Gastrocnemius medialis (tissue), 4 donors: ENCODE results near the gene ZNF592. TPM values are rescaled to one million over a fixed set of nuclear protein-coding genes. Genes with fewer than 3 reads are reported as not detected.

Experiments
- ATAC-seq, 2 donors: fragments of 150-250 bp; one replicate each; pipeline ENCODE4 v1.9.1; 2016
- DNase-seq, 2 donors: peaks; one replicate each; pipeline ENCODE4 v3.0.0-alpha.2; 2019
- H3K27ac ChIP-seq, 4 donors: fragments of 200-600 bp; sonication (generic); 1 replicate in 1 of 4; 2 replicates in 3 of 4; pipeline ENCODE4 v1.5.1; 2016 to 2018; ENCODE audit warnings: mild to moderate bottlenecking in 2 of 4, moderate library complexity in 1 of 4
- H3K27me3 ChIP-seq, 3 donors: fragments of 200-600 bp; sonication (generic) in 2 of 3; 1 replicate in 1 of 3; 2 replicates in 2 of 3; pipeline versions ENCODE4 v1.5.1 to v1.6.0; 2016 to 2019; ENCODE audit warnings: mild to moderate bottlenecking in 1 of 3, moderate library complexity in 1 of 3
- H3K36me3 ChIP-seq, 2 donors: fragments of 200-600 bp; sonication (generic) in 1 of 2; one replicate each; pipeline ENCODE4 v1.5.1; 2017 to 2018
- H3K4me1 ChIP-seq, 2 donors: fragments of 200-600 bp; sonication (generic) in 1 of 2; one replicate each; pipeline ENCODE4 v1.5.1; 2016 to 2017; ENCODE audit warnings: mild to moderate bottlenecking in 2 of 2
- H3K4me3 ChIP-seq, 4 donors: fragments of 200-600 bp; sonication (generic) in 3 of 4; 1 replicate in 1 of 4; 2 replicates in 3 of 4; pipeline ENCODE4 v1.5.1; 2016 to 2019; ENCODE audit warnings: mild to moderate bottlenecking in 2 of 4
- H3K9me3 ChIP-seq, 3 donors: fragments of 200-600 bp; sonication (generic) in 2 of 3; 1 replicate in 1 of 3; 2 replicates in 2 of 3; pipeline ENCODE4 v1.5.1; 2016 to 2019
- POLR2A ChIP-seq, 2 donors: fragments of 450-650 bp; IDR thresholded peaks; one replicate each; pipeline ENCODE4 v1.6.1; 2017; ENCODE audit warnings: antibody characterized with exemption in 2 of 2, mild to moderate bottlenecking in 2 of 2, moderate library complexity in 2 of 2
- in situ Hi-C, 4 donors: fragments of 200-750 bp; cut with MboI; loops; one replicate each; pipeline versions ENCODE4 v1.15.0 to v1.8.0; 2017; ENCODE audit warnings: low sequenced_read_pairs in 4 of 4
- intact Hi-C: fragments of 100-400 bp; cut with DNase I; formaldehyde crosslinking; loops from one replicate; pipeline ENCODE4 v1.15.1; 2023; ENCODE audit warnings: low total_unique reads
- total RNA-seq, 4 donors: library from RNA; depleted of rRNA; stranded (reverse); fragments of >200 nt; gene quantifications; one replicate each; pipeline versions ENCODE4 v1.1.0 to v1.2.3, GENCODE V29; 2016
- TF ChIP-seq, protein P1 (sequence below), 5 experiments: fragments of 450-650 bp in 3 of 5; fragments of 200-600 bp in 2 of 5; sonication (generic) in 2 of 5; IDR thresholded peaks in 4 of 5; conservative IDR thresholded peaks in 1 of 5; 1 replicate in 4 of 5; 2 replicates in 1 of 5; pipeline ENCODE4 v1.5.1; 2016 to 2019; ENCODE audit warnings: antibody characterized with exemption in 5 of 5, mild to moderate bottlenecking in 3 of 5, moderate library complexity in 3 of 5

The ZNF592 gene
- total RNA-seq, 4 donors from 2014 or later, result 30.0 to 49.2 (median 33.8) TPM

DNA sequence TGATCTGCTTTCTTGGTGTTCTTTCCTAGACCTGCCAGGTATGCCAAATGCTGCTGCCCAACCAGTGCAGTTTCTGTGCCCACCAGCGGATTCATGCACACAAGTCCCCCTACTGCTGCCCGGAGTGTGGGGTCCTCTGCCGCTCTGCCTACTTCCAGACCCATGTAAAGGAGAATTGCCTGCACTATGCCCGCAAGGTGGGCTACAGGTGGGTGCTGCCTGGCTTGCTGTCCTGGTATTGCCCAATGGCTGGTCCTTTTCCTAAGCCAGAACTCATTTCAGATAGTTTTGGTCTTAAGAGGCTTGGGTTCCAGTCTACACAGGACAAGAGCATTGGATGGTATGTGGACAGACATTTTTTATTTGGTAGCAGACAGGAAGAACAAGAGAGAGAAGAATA lies 42.3 kb downstream of the ZNF592 start:
- Histone ChIP-seq H3K9me3 (no peaks in the 10 kb centered on the region), H3K27ac (peak overlapping the region; percentile 77 to 95 (median 82)), H3K4me1 (peaks cover 42 to 44% of the 10 kb centered on the region in 2 donors), H3K27me3 (no peaks in the 10 kb centered on the region), H3K4me3 (no peak overlapping the region), H3K36me3 (peaks cover 0 to 18% of the 10 kb centered on the region in 2 donors)
- TF ChIP-seq, protein P1, sequence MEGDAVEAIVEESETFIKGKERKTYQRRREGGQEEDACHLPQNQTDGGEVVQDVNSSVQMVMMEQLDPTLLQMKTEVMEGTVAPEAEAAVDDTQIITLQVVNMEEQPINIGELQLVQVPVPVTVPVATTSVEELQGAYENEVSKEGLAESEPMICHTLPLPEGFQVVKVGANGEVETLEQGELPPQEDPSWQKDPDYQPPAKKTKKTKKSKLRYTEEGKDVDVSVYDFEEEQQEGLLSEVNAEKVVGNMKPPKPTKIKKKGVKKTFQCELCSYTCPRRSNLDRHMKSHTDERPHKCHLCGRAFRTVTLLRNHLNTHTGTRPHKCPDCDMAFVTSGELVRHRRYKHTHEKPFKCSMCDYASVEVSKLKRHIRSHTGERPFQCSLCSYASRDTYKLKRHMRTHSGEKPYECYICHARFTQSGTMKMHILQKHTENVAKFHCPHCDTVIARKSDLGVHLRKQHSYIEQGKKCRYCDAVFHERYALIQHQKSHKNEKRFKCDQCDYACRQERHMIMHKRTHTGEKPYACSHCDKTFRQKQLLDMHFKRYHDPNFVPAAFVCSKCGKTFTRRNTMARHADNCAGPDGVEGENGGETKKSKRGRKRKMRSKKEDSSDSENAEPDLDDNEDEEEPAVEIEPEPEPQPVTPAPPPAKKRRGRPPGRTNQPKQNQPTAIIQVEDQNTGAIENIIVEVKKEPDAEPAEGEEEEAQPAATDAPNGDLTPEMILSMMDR (IDR thresholded peaks at IDR 0.05 in 4 of 5, conservative IDR thresholded peaks at IDR 0.05 in 1 of 5), result no peak
- no peak for TF ChIP-seq POLR2A (IDR thresholded peaks at IDR 0.05)
- intact Hi-C loops, result no loop called here
- in situ Hi-C loops, result no loop called here
- DNase-seq (no peak), ATAC-seq (no peak)

DNA sequence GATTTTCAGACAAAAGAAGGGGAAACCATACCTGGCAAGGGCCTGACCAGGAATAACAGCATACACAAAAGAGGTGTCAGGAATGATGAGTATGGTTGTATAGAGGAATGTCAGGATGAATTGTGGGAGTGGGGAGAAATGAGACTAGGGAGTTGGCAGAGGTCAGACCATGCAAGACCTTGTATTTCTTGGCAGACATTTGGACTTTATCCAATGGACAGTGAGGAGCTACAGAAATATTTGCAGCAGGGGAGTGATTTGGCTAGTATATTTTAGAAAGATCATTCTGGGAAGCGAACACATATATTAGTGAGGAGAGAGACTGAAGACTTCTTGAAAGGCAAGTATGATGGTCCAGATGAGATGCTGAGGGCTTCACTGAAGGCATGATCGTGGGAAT lies 43.4 kb downstream of the ZNF592 start:
- in situ Hi-C loops, result no loop called here
- H3K4me1 ChIP-seq, result peaks cover 33 to 36% of the 10 kb centered on the region in 2 donors
- no peak for ATAC-seq
- peaks cover 0 to 18% of the 10 kb centered on the region in 2 donors for H3K36me3 ChIP-seq
- no peaks in the 10 kb centered on the region for H3K9me3 ChIP-seq
- intact Hi-C loops, result no loop called here
- H3K27me3 ChIP-seq, result no peaks in the 10 kb centered on the region
- no peak for DNase-seq
- H3K27ac ChIP-seq, result peak overlapping the region in 2 of 4 donors; percentile 15 to 20
- no peak for TF ChIP-seq POLR2A (IDR thresholded peaks at IDR 0.05)
- TF ChIP-seq, protein P1 (IDR thresholded peaks at IDR 0.05 in 4 of 5, conservative IDR thresholded peaks at IDR 0.05 in 1 of 5), result no peak
- no peak overlapping the region for H3K4me3 ChIP-seq

GRCh38 chr15:84793431-84794161 lies 45.2 kb downstream of the ZNF592 start:
- TF ChIP-seq, protein P1 (IDR thresholded peaks at IDR 0.05 in 4 of 5, conservative IDR thresholded peaks at IDR 0.05 in 1 of 5), result no peak
- peaks cover 0 to 32% of the 10 kb centered on the region in 2 donors for H3K36me3 ChIP-seq
- no peak for ATAC-seq

GRCh38 chr15:84794162-84794547 lies 45.8 kb downstream of the ZNF592 start:
- TF ChIP-seq POLR2A (IDR thresholded peaks at IDR 0.05), result no peak
- TF ChIP-seq, protein P1 (IDR thresholded peaks at IDR 0.05 in 4 of 5, conservative IDR thresholded peaks at IDR 0.05 in 1 of 5), result no peak
- no peak overlapping the region for H3K4me3 ChIP-seq
- ATAC-seq, result no peak
- H3K4me1 ChIP-seq, result peaks cover 10 to 12% of the 10 kb centered on the region in 2 donors
- no peaks in the 10 kb centered on the region for H3K9me3 ChIP-seq
- H3K27me3 ChIP-seq, result no peaks in the 10 kb centered on the region
- in situ Hi-C loops, result no loop called here
- no peak for DNase-seq
- no peak overlapping the region for H3K27ac ChIP-seq
- intact Hi-C loops, result no loop called here
- H3K36me3 ChIP-seq, result peaks cover 0 to 37% of the 10 kb centered on the region in 2 donors

More at GRCh38 chr15:84793431-84794161, 45.2 kb downstream of the ZNF592 start:
- in situ Hi-C loops, result no loop called here
- Histone ChIP-seq H3K27ac (peak overlapping the region in 2 of 4 donors; percentile 25 to 38), H3K4me3 (no peak overlapping the region), H3K4me1 (peaks cover 14 to 18% of the 10 kb centered on the region in 2 donors), H3K9me3 (no peaks in the 10 kb centered on the region), H3K27me3 (no peaks in the 10 kb centered on the region)
- intact Hi-C loops, result no loop called here
- no peak for DNase-seq
